ENCODE measurements around the gene UBASH3B.

DNA sequence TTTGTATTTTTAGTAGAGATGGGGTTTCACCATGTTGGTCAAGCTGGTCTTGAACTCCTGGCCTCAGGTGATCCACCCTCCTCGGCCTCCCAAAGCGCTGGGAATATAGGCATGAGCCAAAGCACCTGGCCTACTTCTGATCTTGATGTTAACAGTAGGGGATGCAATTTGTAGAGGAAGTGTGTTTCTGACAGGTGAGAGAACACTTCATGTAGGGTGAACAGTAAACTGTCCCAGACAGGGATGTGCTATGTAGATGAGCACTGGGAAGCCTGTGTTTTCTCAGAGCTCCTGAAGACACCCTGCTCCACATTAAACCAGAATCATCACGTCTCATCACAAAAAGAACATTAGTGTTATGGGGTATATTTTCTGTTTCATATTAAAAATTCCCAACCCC is 45.1 kb downstream of the UBASH3B start:
- TF ChIP-seq, protein P1, sequence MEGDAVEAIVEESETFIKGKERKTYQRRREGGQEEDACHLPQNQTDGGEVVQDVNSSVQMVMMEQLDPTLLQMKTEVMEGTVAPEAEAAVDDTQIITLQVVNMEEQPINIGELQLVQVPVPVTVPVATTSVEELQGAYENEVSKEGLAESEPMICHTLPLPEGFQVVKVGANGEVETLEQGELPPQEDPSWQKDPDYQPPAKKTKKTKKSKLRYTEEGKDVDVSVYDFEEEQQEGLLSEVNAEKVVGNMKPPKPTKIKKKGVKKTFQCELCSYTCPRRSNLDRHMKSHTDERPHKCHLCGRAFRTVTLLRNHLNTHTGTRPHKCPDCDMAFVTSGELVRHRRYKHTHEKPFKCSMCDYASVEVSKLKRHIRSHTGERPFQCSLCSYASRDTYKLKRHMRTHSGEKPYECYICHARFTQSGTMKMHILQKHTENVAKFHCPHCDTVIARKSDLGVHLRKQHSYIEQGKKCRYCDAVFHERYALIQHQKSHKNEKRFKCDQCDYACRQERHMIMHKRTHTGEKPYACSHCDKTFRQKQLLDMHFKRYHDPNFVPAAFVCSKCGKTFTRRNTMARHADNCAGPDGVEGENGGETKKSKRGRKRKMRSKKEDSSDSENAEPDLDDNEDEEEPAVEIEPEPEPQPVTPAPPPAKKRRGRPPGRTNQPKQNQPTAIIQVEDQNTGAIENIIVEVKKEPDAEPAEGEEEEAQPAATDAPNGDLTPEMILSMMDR (IDR thresholded peaks at IDR 0.05; ENCODE audit: low read depth, low read length) = no peak
- TF ChIP-seq POLR2A (IDR thresholded peaks at IDR 0.05; ENCODE audit: extremely low read depth, insufficient read length) = no peak
- TF ChIP-seq, protein P2, sequence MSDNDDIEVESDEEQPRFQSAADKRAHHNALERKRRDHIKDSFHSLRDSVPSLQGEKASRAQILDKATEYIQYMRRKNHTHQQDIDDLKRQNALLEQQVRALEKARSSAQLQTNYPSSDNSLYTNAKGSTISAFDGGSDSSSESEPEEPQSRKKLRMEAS (IDR thresholded peaks at IDR 0.05; ENCODE audit: low read depth, low read length) = no peak
